ENCODE data around the gene JADE2. TPM values are rescaled to one million over a fixed set of nuclear protein-coding genes. Genes with fewer than 3 reads are reported as not detected.

Gene JADE2
- total RNA-seq, 6 experiments from 2014 or later: 6.1 to 14.8 (median 8.4) TPM

DNA sequence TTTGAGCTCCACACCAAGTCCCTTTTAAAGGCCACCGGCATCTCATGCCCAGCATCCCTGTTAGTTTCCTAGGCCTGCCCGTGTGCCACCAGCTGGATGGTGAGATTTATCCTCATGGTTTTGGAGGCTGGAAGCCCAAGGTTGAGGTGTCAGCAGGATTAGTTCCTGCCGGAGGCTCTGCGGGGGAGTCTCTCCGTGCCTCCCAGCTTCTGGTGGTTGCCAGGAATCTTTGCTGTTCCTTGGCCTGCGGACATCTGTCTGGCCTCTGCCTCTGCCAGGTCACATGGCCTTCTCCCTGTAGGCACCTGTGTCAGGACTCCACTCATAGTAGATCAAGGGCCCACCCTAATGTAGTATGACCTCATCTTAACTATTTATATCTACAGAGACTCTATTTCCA lies 45.4 kb downstream of the JADE2 start:
- H3K9me3 ChIP-seq: no peaks in the 10 kb centered on the region
- H3K27ac ChIP-seq: no peak overlapping the region
- H3K36me3 ChIP-seq: peaks cover 0 to 27% (median 13%) of the 10 kb centered on the region in 4 donors
- ATAC-seq: no peak
- H3K4me1 ChIP-seq: peaks cover 0 to 34% (median 20%) of the 10 kb centered on the region in 4 donors
- DNase-seq: no peak
- TF ChIP-seq, protein P1, sequence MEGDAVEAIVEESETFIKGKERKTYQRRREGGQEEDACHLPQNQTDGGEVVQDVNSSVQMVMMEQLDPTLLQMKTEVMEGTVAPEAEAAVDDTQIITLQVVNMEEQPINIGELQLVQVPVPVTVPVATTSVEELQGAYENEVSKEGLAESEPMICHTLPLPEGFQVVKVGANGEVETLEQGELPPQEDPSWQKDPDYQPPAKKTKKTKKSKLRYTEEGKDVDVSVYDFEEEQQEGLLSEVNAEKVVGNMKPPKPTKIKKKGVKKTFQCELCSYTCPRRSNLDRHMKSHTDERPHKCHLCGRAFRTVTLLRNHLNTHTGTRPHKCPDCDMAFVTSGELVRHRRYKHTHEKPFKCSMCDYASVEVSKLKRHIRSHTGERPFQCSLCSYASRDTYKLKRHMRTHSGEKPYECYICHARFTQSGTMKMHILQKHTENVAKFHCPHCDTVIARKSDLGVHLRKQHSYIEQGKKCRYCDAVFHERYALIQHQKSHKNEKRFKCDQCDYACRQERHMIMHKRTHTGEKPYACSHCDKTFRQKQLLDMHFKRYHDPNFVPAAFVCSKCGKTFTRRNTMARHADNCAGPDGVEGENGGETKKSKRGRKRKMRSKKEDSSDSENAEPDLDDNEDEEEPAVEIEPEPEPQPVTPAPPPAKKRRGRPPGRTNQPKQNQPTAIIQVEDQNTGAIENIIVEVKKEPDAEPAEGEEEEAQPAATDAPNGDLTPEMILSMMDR (IDR thresholded peaks at IDR 0.05): no peak
- no peak for TF ChIP-seq POLR2A (IDR thresholded peaks at IDR 0.05)
- 93% methylated on average over 2 of the region's 6 CpGs for WGBS (ENCODE audit: insufficient coverage, low coverage, low lambda C conversion rate, missing lambda C conversion rate)
- intact Hi-C loops (cut with DNase I): loop anchor here in 1 of 2 donors (5.0 to 10.0 kb wide), 2 partner anchors 44 to 256 kb away; partner anchors contain the start of gene JADE2
- no peaks in the 10 kb centered on the region for H3K27me3 ChIP-seq
- no peak overlapping the region for H3K4me3 ChIP-seq

DNA sequence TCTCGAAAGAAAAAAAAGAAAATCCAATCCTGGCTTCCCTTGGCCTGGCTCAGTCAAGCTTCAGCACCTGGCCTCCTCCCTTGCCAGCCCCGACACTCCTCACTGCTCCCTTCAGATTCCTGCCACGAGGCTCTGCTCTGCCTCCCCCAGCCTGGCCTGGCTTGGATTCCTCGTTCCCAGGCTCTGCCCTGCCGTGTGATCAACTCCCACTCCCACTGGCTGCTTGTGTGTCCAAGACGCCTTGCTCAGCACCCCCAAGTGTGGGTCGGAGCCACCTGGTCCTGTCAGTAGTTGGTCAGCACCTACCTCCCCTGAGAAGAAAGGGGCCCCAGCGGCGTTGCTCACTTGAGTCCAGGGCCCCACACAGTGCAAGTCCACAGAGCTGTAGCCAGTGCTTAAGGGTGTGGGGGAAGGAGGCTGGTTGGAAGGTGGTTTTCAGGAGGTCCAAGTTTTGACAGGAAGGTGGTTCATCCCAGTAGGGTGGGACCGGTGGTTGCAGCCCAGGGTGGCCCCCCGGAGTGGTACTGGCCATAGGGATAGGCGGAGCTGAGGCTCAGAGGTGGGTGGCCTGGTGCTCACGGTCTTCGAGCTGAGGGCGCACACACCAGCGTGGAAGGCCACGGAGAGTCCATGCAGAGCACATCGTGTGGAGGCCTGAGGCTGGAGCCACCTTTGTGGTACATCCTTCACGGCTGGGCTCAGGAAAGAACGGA lies 46.4 kb downstream of the JADE2 start:
- Histone ChIP-seq H3K4me1 (peaks cover 0 to 33% (median 18%) of the 10 kb centered on the region in 4 donors), H3K36me3 (peaks cover 0 to 26% (median 9%) of the 10 kb centered on the region in 4 donors), H3K4me3 (no peak overlapping the region), H3K27ac (no peak overlapping the region), H3K9me3 (no peaks in the 10 kb centered on the region), H3K27me3 (no peaks in the 10 kb centered on the region)
- intact Hi-C loops (cut with DNase I): loop anchor here in 1 of 2 donors (5.0 to 10.0 kb wide), 2 partner anchors 45 to 257 kb away; partner anchors contain the start of gene JADE2
- DNase-seq (no peak), ATAC-seq (no peak)
- TF ChIP-seq, protein P1 (IDR thresholded peaks at IDR 0.05): no peak
- TF ChIP-seq POLR2A (IDR thresholded peaks at IDR 0.05): no peak
- WGBS (ENCODE audit: insufficient coverage, low coverage, low lambda C conversion rate, missing lambda C conversion rate): 70% methylated on average over 3 of the region's 20 CpGs

DNA sequence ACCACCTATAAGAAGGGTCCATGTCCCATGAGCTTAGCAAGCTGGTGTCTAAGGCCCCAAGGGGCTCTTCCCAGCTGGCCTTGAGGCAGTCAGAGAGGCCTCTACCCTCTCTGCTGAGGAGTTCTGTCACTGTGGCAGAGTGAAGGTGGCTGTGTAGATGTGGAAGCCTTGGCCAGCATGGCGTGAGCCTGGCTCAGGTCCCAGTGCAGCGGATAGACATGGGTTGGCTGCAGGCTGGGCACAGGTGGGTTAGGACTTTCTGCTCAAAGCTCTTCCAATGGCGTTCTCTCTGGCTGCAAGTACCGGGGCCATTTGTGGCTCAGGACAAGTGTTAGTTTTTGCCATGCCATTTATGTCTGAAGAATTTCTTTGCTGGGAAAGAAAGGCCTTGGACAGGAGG lies 47.3 kb downstream of the JADE2 start:
- peaks cover 0 to 26% (median 9%) of the 10 kb centered on the region in 4 donors for H3K36me3 ChIP-seq

DNA sequence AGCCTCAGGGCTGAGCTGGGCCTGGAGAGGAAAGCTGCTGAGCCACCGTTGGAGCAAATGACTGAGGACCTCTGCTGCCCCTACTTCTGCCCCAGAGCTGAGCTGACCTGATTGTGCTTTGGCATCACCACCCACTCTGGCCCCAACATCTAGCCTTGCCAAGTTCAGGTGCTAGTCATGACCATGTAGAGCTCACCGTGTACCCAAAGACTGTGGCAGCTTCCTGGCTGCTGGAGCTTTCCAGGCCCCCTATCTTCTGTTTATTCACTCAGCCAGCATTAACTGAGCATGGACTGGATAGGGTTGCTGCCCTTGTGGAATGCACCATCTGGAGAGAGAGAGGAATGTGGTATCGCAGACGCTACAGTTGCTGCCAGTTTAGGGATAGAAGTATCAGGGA lies 49.1 kb downstream of the JADE2 start:
- DNase-seq: no peak

More for the DNA sequence above, 47.3 kb downstream of the JADE2 start:
- DNase-seq (no peak), ATAC-seq (no peak)
- intact Hi-C loops (cut with DNase I): loop anchor here in 1 of 2 donors (5.0 to 10.0 kb wide), 2 partner anchors 46 to 258 kb away; partner anchors contain the start of gene JADE2
- no peak overlapping the region for H3K4me3 ChIP-seq
- peaks cover 0 to 23% (median 13%) of the 10 kb centered on the region in 4 donors for H3K4me1 ChIP-seq
- H3K27me3 ChIP-seq: no peaks in the 10 kb centered on the region
- H3K27ac ChIP-seq: no peak overlapping the region
- no peaks in the 10 kb centered on the region for H3K9me3 ChIP-seq
- TF ChIP-seq POLR2A (IDR thresholded peaks at IDR 0.05): no peak
- TF ChIP-seq, protein P1 (IDR thresholded peaks at IDR 0.05): no peak
- WGBS (ENCODE audit: insufficient coverage, low coverage, low lambda C conversion rate, missing lambda C conversion rate): no CpG with 5 or more reads among the region's 4 CpGs

More for the DNA sequence above, 49.1 kb downstream of the JADE2 start:
- TF ChIP-seq POLR2A (IDR thresholded peaks at IDR 0.05): no peak
- TF ChIP-seq, protein P1 (IDR thresholded peaks at IDR 0.05): no peak
- Histone ChIP-seq H3K4me3 (no peak overlapping the region), H3K36me3 (peaks cover 0 to 37% (median 15%) of the 10 kb centered on the region in 4 donors), H3K9me3 (no peaks in the 10 kb centered on the region), H3K27ac (no peak overlapping the region), H3K4me1 (peaks cover 0 to 6% (median 2%) of the 10 kb centered on the region in 4 donors), H3K27me3 (no peaks in the 10 kb centered on the region)
- no peak for ATAC-seq
- intact Hi-C loops (cut with DNase I): loop anchor here in 1 of 2 donors (5.0 to 10.0 kb wide), 2 partner anchors 47 to 260 kb away; partner anchors contain the start of gene JADE2
- no CpG with 5 or more reads among the region's 4 CpGs for WGBS (ENCODE audit: insufficient coverage, low coverage, low lambda C conversion rate, missing lambda C conversion rate)

Data from right lobe of liver (tissue), 6 donors.